Keratinocyte (primary cell): ENCODE results near the gene NBEA.

ENCODE experiments used
- CTCF ChIP-seq, 3 experiments: IDR thresholded peaks in 1 of 3; conservative IDR thresholded peaks in 1 of 3; optimal IDR thresholded peaks in 1 of 3; 2 replicates in 2 of 3; 3 replicates in 1 of 3; pipeline versions ENCODE3 to v1.5.1; 2011; ENCODE audit warnings: low read length in 3 of 3, mild to moderate bottlenecking in 3 of 3, moderate library complexity in 2 of 3, control low read depth in 1 of 3, inconsistent platforms in 1 of 3; ENCODE audit not compliant: insufficient read depth in 2 of 3; ENCODE audit errors: extremely low read depth in 1 of 3
- EZH2 ChIP-seq: IDR thresholded peaks from one replicate; pipeline ENCODE4 v1.6.1; 2012; ENCODE audit warnings: inconsistent platforms, mild to moderate bottlenecking, low read length, moderate library complexity

DNA sequence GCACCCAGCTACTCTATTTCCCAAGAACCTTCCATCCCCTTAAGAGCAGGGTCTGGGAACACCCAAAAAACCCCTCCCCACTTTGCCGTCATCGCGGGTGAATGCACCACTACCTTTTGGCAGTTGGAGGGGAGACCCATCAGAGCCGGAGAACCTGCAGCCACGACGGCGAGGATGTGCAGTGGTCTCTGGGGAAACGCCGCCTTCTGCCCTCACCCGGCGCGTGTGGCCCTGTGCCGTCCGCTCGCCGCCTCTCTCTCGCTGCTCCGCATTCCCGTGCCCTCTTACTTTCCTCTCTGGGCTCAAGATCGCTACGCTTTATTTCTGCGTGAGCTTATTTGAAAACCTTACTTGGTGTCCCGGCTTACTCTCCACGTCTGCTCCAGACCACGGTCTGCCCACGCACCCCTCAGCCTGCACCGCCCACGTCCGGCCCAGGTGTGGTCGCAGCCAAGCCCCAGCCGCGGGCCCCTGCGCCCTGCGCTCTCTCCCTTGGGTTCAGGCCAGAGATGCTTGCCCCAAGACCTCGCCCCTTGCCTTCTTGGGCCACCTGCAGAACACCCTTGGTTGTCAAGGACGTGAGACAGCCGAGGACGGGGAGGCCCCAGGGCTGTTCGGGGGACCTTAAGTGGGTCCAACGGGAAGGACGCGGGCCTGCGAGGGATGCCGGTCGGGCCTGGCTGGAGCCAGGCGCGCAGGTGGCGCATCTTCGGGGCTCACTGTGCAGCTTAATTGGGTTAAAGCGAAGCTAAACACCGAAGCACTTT lies 536.4 kb downstream of the NBEA start:
- TF ChIP-seq CTCF (optimal IDR thresholded peaks at IDR 0.05 in 1 of 3, IDR thresholded peaks at IDR 0.05 in 1 of 3, conservative IDR thresholded peaks at IDR 0.05 in 1 of 3; ENCODE audit: extremely low read depth in 1 of 3, insufficient read depth in 2 of 3, low read length in 3 of 3) (no peak), EZH2 (no peak)
